Endothelial cell of umbilical vein (primary cell): ENCODE measurements around the gene KRTAP4-3.

Source experiments
- CTCF ChIP-seq, 2 donors: IDR thresholded peaks; 1 replicate in 1 of 2; 2 replicates in 1 of 2; pipeline ENCODE4 v1.5.1; 2011; ENCODE audit warnings: low read length in 2 of 2, mild to moderate bottlenecking in 2 of 2, moderate library complexity in 2 of 2, control low read depth in 1 of 2, inconsistent platforms in 1 of 2, low read depth in 1 of 2; ENCODE audit not compliant: insufficient read depth in 1 of 2; ENCODE audit errors: extremely low read depth in 1 of 2
- EZH2 ChIP-seq: IDR thresholded peaks from 2 replicates; pipeline ENCODE4 v1.6.1; 2012; ENCODE audit warnings: borderline replicate concordance, low read depth, mild to moderate bottlenecking, moderate library complexity, low read length, inconsistent platforms; ENCODE audit not compliant: severe bottlenecking
- FOS ChIP-seq: IDR thresholded peaks from 2 replicates; pipeline ENCODE4 v1.6.1; 2011; ENCODE audit warnings: mild to moderate bottlenecking, low read length, moderate library complexity, borderline replicate concordance; ENCODE audit not compliant: insufficient read depth
- JUN ChIP-seq: IDR thresholded peaks from 2 replicates; pipeline ENCODE4 v1.6.1; 2011; ENCODE audit warnings: borderline replicate concordance, low read depth; ENCODE audit not compliant: insufficient read length, insufficient read depth
- POLR2A ChIP-seq: IDR thresholded peaks from 2 replicates; pipeline ENCODE4 v1.6.1; 2012; ENCODE audit warnings: low read depth, mild to moderate bottlenecking, control low read depth, low read length
- POLR2AphosphoS5 ChIP-seq: IDR thresholded peaks from 2 replicates; pipeline ENCODE4 v1.6.1; 2012; ENCODE audit warnings: low read depth, mild to moderate bottlenecking, control low read depth, low read length, moderate library complexity; ENCODE audit not compliant: insufficient read depth

- TF ChIP-seq CTCF (IDR thresholded peaks at IDR 0.05; ENCODE audit: extremely low read depth in 1 of 2, insufficient read depth in 1 of 2, low read depth in 1 of 2, low read length in 2 of 2) (no peak), POLR2A (no peak), POLR2AphosphoS5 (no peak), FOS (no peak), JUN (no peak), EZH2 (no peak)
Observed at GRCh38 chr17:41153856-41154255, 14.2 kb downstream of the KRTAP4-3 start.
